ENCODE measurements around the gene AKAP6.

DNA sequence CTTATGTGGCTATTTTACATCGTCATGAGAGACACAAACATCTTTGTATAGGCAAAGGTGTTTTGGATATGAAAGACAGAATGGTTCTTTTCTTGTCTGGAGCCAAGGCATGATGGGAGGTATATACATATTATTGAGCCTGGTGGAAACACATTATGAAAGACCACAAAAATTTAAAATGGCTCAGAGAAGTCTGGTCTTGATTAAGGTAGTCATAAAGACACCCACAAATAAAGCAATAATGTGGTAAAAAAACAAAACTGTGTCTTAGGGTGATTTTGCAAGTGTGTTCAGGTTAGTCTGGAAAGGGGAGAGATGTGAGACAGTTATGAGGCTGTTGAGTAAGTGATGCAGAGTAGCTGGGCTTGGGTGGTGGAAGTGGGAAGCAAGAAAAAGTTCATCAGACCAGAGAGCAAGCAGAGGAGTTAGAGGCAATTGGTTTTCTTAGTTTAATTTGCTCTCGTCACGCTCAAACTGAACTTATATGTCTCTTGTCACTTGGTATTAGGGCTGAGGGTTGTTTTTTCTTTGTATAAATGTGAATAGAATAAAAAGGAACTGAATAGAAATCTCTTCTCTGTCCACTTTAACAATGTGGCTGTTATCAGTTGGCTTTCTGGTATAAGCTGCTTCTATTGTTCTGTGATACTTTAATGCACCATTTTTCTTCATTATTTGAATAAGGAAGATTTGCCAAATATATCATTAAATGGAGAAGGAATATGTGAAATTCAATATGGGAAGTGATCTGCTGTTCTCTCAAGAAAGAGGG is 115.0 kb downstream of the AKAP6 start:
- TF ChIP-seq, protein P1, sequence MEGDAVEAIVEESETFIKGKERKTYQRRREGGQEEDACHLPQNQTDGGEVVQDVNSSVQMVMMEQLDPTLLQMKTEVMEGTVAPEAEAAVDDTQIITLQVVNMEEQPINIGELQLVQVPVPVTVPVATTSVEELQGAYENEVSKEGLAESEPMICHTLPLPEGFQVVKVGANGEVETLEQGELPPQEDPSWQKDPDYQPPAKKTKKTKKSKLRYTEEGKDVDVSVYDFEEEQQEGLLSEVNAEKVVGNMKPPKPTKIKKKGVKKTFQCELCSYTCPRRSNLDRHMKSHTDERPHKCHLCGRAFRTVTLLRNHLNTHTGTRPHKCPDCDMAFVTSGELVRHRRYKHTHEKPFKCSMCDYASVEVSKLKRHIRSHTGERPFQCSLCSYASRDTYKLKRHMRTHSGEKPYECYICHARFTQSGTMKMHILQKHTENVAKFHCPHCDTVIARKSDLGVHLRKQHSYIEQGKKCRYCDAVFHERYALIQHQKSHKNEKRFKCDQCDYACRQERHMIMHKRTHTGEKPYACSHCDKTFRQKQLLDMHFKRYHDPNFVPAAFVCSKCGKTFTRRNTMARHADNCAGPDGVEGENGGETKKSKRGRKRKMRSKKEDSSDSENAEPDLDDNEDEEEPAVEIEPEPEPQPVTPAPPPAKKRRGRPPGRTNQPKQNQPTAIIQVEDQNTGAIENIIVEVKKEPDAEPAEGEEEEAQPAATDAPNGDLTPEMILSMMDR (IDR thresholded peaks at IDR 0.05; ENCODE audit: low read depth, low read length, poor library complexity, severe bottlenecking) = no peak
- no peak for TF ChIP-seq EZH2phosphoT487 (IDR thresholded peaks at IDR 0.05; ENCODE audit: borderline replicate concordance, low read length)
